Astrocyte of the cerebellum (primary cell): ENCODE results near the gene SLC9A9.

ENCODE experiments used
- DNase-seq: peaks from one replicate; pipeline ENCODE4 v3.0.0-alpha.2; 2011; ENCODE audit warnings: low read depth
- H3K4me3 ChIP-seq: 2 replicates; pipeline ENCODE4 v1.5.1; 2011; ENCODE audit warnings: mild to moderate bottlenecking, low read depth, low read length, moderate library complexity
- CTCF ChIP-seq: IDR thresholded peaks from 2 replicates; pipeline ENCODE4 v1.5.1; 2012; ENCODE audit warnings: low read length, low read depth, moderate library complexity, mild to moderate bottlenecking; ENCODE audit errors: missing control alignments
- in situ Hi-C: cut with HindIII; loops from 2 replicates; pipeline ENCODE4 v1.10.0; 2017; ENCODE audit warnings: low sequenced_read_pairs

SLC9A9 gene

DNA sequence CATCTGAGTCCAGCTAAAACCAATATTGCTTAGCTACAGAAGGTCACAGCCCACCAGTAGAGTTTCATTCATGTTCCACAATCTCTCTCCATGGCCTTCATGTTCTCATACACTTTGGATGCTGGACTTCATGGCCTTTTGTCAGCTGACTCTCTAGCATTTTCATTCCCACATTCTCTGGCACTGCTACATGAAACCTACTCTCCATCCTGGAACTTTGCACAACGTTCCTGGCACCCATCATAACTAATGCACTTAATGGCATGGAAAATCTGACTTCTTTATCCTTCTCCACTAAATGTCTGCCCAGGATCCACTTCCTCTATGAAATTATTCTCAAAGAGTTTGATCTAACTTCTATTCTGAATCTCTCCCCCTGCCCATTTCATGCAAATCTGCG, 56.9 kb downstream of the SLC9A9 start:
- DNase-seq, result no peak
- H3K4me3 ChIP-seq, result no peak overlapping the region
- TF ChIP-seq CTCF, result no peak
- in situ Hi-C loops, result no loop called here

DNA sequence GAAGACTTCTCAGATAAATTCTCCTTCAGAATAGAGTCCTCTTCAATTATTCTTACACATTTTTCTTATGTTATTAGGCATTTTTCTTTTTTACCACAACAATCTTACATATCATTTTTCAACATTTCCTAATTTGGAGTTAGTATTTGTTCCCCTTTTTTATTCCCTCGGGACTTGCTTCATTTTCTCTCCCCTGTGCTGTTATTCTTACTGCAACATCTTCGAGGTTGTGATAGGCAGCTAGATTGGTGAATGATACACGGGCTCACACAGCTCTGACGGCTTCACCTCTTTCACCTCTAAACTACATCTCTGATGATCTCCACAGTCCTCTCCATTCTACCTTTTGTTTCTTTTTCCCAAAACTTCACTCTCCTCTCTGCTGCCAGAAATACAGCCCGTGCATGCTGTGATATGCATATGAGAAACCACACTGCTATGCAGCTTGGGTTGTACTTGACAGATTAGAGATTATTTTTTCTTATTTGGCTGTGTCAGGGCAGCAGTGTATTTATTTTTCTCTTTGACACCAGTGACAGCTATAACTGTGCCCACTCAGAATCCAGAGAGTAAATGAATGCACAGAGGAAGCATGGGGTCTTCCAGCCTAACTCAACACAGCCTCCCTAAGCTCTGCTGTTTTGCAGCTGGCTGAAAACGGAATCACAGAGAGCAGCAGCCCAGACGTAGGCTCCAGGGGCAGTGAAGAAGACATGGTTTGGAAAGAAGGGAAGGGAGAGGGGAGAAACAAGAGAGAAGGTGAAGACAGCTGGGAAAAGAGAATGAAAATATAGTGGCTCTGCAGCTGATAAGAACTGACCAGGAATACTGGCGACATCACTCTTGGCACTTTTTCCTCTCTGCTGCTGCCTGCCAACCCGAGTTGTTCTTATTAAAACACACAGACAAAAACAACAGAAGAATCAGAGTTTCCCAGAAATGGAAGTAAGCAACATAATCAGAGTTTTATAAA, 61.8 kb downstream of the SLC9A9 start:
- in situ Hi-C loops, result no loop called here
- DNase-seq, result no peak
- TF ChIP-seq CTCF, result no peak
- H3K4me3 ChIP-seq, result peak overlapping the region; percentile 11

- no peak overlapping the region for H3K4me3 ChIP-seq
- DNase-seq, result no peak
- no peak for TF ChIP-seq CTCF
- in situ Hi-C loops, result no loop called here
These were observed 63.8 kb downstream of the SLC9A9 start for GRCh38 chr3:143784446-143784845.

DNA sequence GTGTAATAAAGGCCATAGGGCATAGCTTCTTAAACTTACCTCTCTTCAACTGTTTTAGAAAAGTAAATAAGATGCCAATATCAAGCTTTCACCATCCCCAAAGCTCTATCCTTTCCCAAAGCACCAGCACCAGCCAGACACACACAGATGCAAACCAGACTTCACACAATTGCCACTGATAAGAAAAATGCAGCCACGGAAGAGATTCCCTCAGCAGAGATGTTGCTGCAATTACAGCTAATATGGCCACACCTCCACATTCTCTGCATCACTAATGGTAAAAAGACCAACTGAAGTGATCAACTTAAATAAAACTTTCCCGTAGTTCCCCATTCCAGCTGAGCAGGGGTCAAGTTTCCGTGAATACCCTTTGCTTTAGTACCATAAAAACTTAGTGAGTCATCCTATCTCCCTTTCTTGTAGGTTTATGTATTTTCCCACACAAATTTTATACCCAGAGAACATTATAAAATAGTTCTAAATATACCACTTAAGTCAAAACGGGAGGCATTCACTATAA, 64.4 kb downstream of the SLC9A9 start:
- DNase-seq, result no peak
- no peak overlapping the region for H3K4me3 ChIP-seq
- TF ChIP-seq CTCF, result no peak
- in situ Hi-C loops, result no loop called here

GRCh38 chr3:143775459-143775858, 72.8 kb downstream of the SLC9A9 start:
- H3K4me3 ChIP-seq, result no peak overlapping the region
- in situ Hi-C loops, result no loop called here
- DNase-seq, result no peak
- peak; percentile 61 for TF ChIP-seq CTCF

- no peak overlapping the region for H3K4me3 ChIP-seq
- in situ Hi-C loops, result no loop called here
- no peak for TF ChIP-seq CTCF
- no peak for DNase-seq
These were observed 76.3 kb downstream of the SLC9A9 start for GRCh38 chr3:143771939-143772338.
